GM12865 (cell line): Measurements from ENCODE around the gene DENND1A.

Experiments
- DNase-seq: peaks from one replicate; pipeline ENCODE4 v3.0.0; 2010; ENCODE audit warnings: low read depth
- H3K4me3 ChIP-seq: 2 replicates; pipeline ENCODE4 v1.5.1; 2011; ENCODE audit warnings: mild to moderate bottlenecking, low read depth, low read length, control low read depth
- CTCF ChIP-seq: IDR thresholded peaks from 2 replicates; pipeline ENCODE4 v1.5.1; 2011; ENCODE audit warnings: low read length, control low read depth, low read depth, inconsistent platforms; ENCODE audit not compliant: insufficient read depth; ENCODE audit errors: missing control alignments

DENND1A gene

GRCh38 chr9:123851851-123852250, 78.1 kb downstream of the DENND1A start:
- TF ChIP-seq CTCF, result no peak
- H3K4me3 ChIP-seq, result no peak overlapping the region
- DNase-seq, result no peak

GRCh38 chr9:123848447-123849085, 81.4 kb downstream of the DENND1A start:
- no peak for DNase-seq
- no peak for TF ChIP-seq CTCF

GRCh38 chr9:123846966-123847365, 83.0 kb downstream of the DENND1A start:
- no peak overlapping the region for H3K4me3 ChIP-seq
- DNase-seq, result no peak
- TF ChIP-seq CTCF, result no peak

More at GRCh38 chr9:123848447-123849085, 81.4 kb downstream of the DENND1A start:
- no peak overlapping the region for H3K4me3 ChIP-seq

- DNase-seq, result no peak
- H3K4me3 ChIP-seq, result no peak overlapping the region
- no peak for TF ChIP-seq CTCF
Observed at GRCh38 chr9:123843703-123844102, 86.2 kb downstream of the DENND1A start.

GRCh38 chr9:123835821-123836220, 94.1 kb downstream of the DENND1A start:
- no peak for DNase-seq
- no peak overlapping the region for H3K4me3 ChIP-seq
- TF ChIP-seq CTCF, result no peak

GRCh38 chr9:123834889-123835562, 94.9 kb downstream of the DENND1A start:
- DNase-seq, result peak; percentile 48
- no peak for TF ChIP-seq CTCF
- no peak overlapping the region for H3K4me3 ChIP-seq
